GM23248 (cell line): ENCODE results near the gene BAIAP2. TPM values are rescaled to one million over a fixed set of nuclear protein-coding genes. Genes with fewer than 3 reads are reported as not detected.

Experiments used
- DNase-seq: peaks from one replicate; pipeline ENCODE4 v3.0.0-alpha.2; 2015
- H2AFZ ChIP-seq: fragments of 200-600 bp; sonication (generic); 2 replicates; pipeline ENCODE4 v1.6.1; 2016; ENCODE audit warnings: antibody characterized with exemption
- H3F3A ChIP-seq: fragments of 200-600 bp; sonication (generic); 2 replicates; pipeline ENCODE4 v1.6.1; 2016; ENCODE audit warnings: mild to moderate bottlenecking, antibody characterized with exemption, mixed run types; ENCODE audit not compliant: insufficient read depth
- H3K27ac ChIP-seq: fragments of 200-600 bp; sonication (generic); 2 replicates; pipeline ENCODE4 v1.5.1; 2016; ENCODE audit warnings: mild to moderate bottlenecking
- H3K27me3 ChIP-seq: fragments of 200-600 bp; sonication (generic); replicated peaks from 2 replicates; pipeline ENCODE4 v1.6.1; 2016; ENCODE audit warnings: mild to moderate bottlenecking; ENCODE audit not compliant: insufficient read depth
- H3K36me3 ChIP-seq: fragments of 200-600 bp; sonication (generic); 2 replicates; pipeline ENCODE4 v1.6.1; 2016; ENCODE audit warnings: low read depth, mild to moderate bottlenecking
- H3K4me1 ChIP-seq: fragments of 200-600 bp; sonication (generic); 2 replicates; pipeline ENCODE4 v1.6.1; 2016; ENCODE audit warnings: mild to moderate bottlenecking; ENCODE audit not compliant: insufficient read depth
- H3K4me2 ChIP-seq: fragments of 200-600 bp; sonication (generic); one replicate; pipeline ENCODE4 v1.6.1; 2016; ENCODE audit warnings: mild to moderate bottlenecking; ENCODE audit not compliant: unreplicated experiment
- H3K4me3 ChIP-seq: fragments of 200-600 bp; sonication (generic); 2 replicates; pipeline ENCODE4 v1.5.1; 2016; ENCODE audit warnings: mild to moderate bottlenecking
- H3K79me2 ChIP-seq: fragments of 200-600 bp; sonication (generic); 2 replicates; pipeline ENCODE4 v1.6.1; 2016; ENCODE audit warnings: mild to moderate bottlenecking; ENCODE audit not compliant: insufficient read depth
- H3K9ac ChIP-seq: fragments of 200-600 bp; sonication (generic); 2 replicates; pipeline ENCODE4 v1.6.1; 2016; ENCODE audit warnings: mild to moderate bottlenecking
- H3K9me2 ChIP-seq: fragments of 200-600 bp; sonication (generic); 2 replicates; pipeline ENCODE4 v1.6.1; 2016; ENCODE audit warnings: mixed run types, mild to moderate bottlenecking, moderate library complexity; ENCODE audit not compliant: insufficient read depth
- H3K9me3 ChIP-seq: fragments of 200-600 bp; sonication (generic); one replicate; pipeline ENCODE4 v1.6.1; 2017; ENCODE audit warnings: low read depth
- H4K20me1 ChIP-seq: fragments of 200-600 bp; sonication (generic); 2 replicates; pipeline ENCODE4 v1.6.0; 2016; ENCODE audit not compliant: insufficient read depth
- EZH2 ChIP-seq: fragments of 200-600 bp; sonication (generic); IDR thresholded peaks from 2 replicates; pipeline ENCODE4 v1.6.1; 2018; ENCODE audit warnings: antibody characterized with exemption, mild to moderate bottlenecking; ENCODE audit not compliant: insufficient read depth, poor library complexity, severe bottlenecking
- EZH2phosphoT487 ChIP-seq: fragments of 200-600 bp; sonication (generic); IDR thresholded peaks from 2 replicates; pipeline ENCODE4 v1.6.1; 2018; ENCODE audit warnings: antibody characterized with exemption, moderate library complexity, mild to moderate bottlenecking, low read depth; ENCODE audit not compliant: insufficient read depth
- WGBS, 2 experiments: methylation state at CpG; one replicate each; pipeline ENCODE4 v1.1.6; 2015 to 2017; ENCODE audit warnings: low lambda C conversion rate in 2 of 2, low coverage in 1 of 2; ENCODE audit errors: missing lambda C conversion rate in 2 of 2; 5-methylcytosine and 5-hydroxymethylcytosine counted together
- in situ Hi-C: fragments of 300-500 bp; cut with MboI; formaldehyde crosslinking; loops from 2 replicates; pipeline ENCODE4 v1.15.0; 2020
- polyA plus RNA-seq: library from polyadenylated mRNA; unstranded; fragments of >200 nt; fragmentation: Nextera tagmentation; extraction: Ambion mirVana; gene quantifications from 2 replicates; pipeline ENCODE4 v1.2.1, GENCODE V29; 2016
- total RNA-seq: library from RNA; depleted of rRNA; stranded (reverse); fragments of >200 nt; shearing (Covaris generic); gene quantifications from 2 replicates; pipeline ENCODE4 v1.2.3, GENCODE V29; 2014

Gene BAIAP2
- total and polyA plus RNA-seq, 2 experiments from 2014 or later, result 28.2 to 31.7 TPM

DNA sequence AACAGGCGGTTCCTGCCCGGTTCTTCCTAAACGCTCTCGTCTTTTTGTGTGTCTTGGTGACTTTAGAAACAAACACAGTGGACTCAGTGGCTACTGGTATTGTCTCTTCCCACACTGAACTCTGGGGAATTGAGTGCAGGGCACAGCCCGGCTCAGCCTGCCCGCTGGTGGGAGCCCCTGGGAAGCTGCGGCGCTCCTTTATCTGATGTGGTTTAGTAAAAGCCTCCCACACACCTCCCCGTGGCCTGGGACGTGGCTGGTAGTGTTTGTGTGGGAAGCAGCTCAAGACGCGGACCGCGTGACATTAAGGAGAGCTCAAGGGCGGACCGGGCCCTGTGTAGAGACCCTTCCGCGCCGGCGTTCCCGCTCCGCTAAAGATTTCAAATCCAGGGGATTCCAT, 75.0 kb downstream of the BAIAP2 start:
- Histone ChIP-seq H2AFZ (no peak overlapping the region), H3K4me2 (no peak overlapping the region), H3K9ac (no peak overlapping the region), H4K20me1 (no peaks in the 10 kb centered on the region), H3F3A (no peaks in the 10 kb centered on the region), H3K36me3 (no peaks in the 10 kb centered on the region), H3K27ac (no peak overlapping the region), H3K9me2 (no peaks in the 10 kb centered on the region), H3K27me3 (no peaks in the 10 kb centered on the region), H3K4me1 (no peaks in the 10 kb centered on the region), H3K79me2 (no peaks in the 10 kb centered on the region), H3K4me3 (no peak overlapping the region), H3K9me3 (no peaks in the 10 kb centered on the region)
- DNase-seq, result no peak
- no peak for TF ChIP-seq EZH2phosphoT487
- no peak for TF ChIP-seq EZH2
- 92 to 95% methylated on average over 22 of the region's 22 CpGs for whole genome bisulfite sequencing, 2 experiments
- in situ Hi-C loops, result no loop called here

- H3K36me3 ChIP-seq, result no peaks in the 10 kb centered on the region
- in situ Hi-C loops, result no loop called here
Observed at GRCh38 chr17:81110488-81111040, 75.6 kb downstream of the BAIAP2 start.

DNA sequence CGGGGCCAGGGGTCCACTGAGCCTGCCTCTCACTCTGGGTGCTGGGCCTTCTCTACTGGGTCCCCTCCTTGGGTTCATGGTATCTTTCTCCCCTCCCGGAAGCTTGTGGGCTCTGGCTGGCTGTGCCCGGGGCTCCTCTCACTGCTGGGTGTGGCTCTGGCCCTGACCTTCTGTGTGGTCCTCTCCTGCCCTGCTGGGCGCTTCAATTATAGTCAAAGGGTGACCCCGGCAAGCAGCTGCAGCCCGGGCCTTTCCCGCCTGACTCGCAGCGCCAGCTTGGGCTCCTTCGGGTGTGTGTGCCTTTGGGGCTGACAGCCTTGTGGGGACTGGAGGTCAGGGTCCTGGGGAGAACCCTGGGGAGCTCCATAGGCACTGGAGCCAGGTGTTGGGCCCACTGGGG, 76.1 kb downstream of the BAIAP2 start:
- no peak overlapping the region for H2AFZ ChIP-seq
- H3K4me2 ChIP-seq, result no peak overlapping the region
- H3K9me2 ChIP-seq, result no peaks in the 10 kb centered on the region
- in situ Hi-C loops, result no loop called here
- H3K4me1 ChIP-seq, result no peaks in the 10 kb centered on the region
- H3F3A ChIP-seq, result no peaks in the 10 kb centered on the region
- H3K27me3 ChIP-seq, result no peaks in the 10 kb centered on the region
- H3K27ac ChIP-seq, result no peak overlapping the region
- H3K79me2 ChIP-seq, result no peaks in the 10 kb centered on the region
- 79 to 81% methylated on average over 10 of the region's 10 CpGs for WGBS, 2 experiments
- TF ChIP-seq EZH2phosphoT487 (no peak), EZH2 (no peak)
- DNase-seq, result no peak
- no peak overlapping the region for H3K9ac ChIP-seq
- H3K36me3 ChIP-seq, result no peaks in the 10 kb centered on the region
- H3K9me3 ChIP-seq, result no peaks in the 10 kb centered on the region
- H4K20me1 ChIP-seq, result no peaks in the 10 kb centered on the region
- H3K4me3 ChIP-seq, result no peak overlapping the region

More at GRCh38 chr17:81110488-81111040, 75.6 kb downstream of the BAIAP2 start:
- Histone ChIP-seq H4K20me1 (no peaks in the 10 kb centered on the region), H3K79me2 (no peaks in the 10 kb centered on the region), H3K9me2 (no peaks in the 10 kb centered on the region), H3K27ac (no peak overlapping the region), H3K4me3 (no peak overlapping the region), H3K9ac (no peak overlapping the region), H3F3A (no peaks in the 10 kb centered on the region), H3K4me2 (no peak overlapping the region), H3K27me3 (no peaks in the 10 kb centered on the region), H2AFZ (no peak overlapping the region), H3K9me3 (no peaks in the 10 kb centered on the region), H3K4me1 (no peaks in the 10 kb centered on the region)
- no peak for TF ChIP-seq EZH2phosphoT487
- no peak for TF ChIP-seq EZH2
- no peak for DNase-seq
- WGBS, 2 experiments, result 89 to 91% methylated on average over 26 to 30 of the region's 30 CpGs

DNA sequence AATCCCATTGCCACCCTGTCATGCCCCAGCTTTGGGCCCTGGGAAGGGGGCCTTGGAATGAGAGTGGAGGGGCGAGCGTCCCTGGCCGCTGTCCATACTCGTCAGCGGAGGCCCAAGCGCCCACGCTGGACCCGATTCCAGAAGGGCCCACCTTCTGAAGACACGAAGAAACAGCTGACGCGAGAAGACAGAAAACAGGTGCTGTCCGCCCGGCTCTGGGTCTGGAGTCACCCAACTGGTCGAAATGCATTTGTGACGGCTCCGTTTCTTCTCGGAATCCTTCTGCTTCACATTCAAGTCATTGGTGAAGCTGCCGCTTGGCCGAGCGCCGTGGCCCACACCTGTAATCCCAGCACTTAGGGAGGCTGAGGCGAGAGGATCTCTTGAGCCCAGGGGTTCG, 77.5 kb downstream of the BAIAP2 start:
- TF ChIP-seq EZH2phosphoT487 (no peak), EZH2 (no peak)
- WGBS, 2 experiments, result 91 to 92% methylated on average over 23 of the region's 23 CpGs
- no peaks in the 10 kb centered on the region for H3K79me2 ChIP-seq
- H3K4me1 ChIP-seq, result no peaks in the 10 kb centered on the region
- no peaks in the 10 kb centered on the region for H3K9me3 ChIP-seq
- H3K36me3 ChIP-seq, result no peaks in the 10 kb centered on the region
- no peaks in the 10 kb centered on the region for H3K9me2 ChIP-seq
- no peak for DNase-seq
- no peak overlapping the region for H2AFZ ChIP-seq
- H3K4me2 ChIP-seq, result no peak overlapping the region
- no peak overlapping the region for H3K4me3 ChIP-seq
- H3K27me3 ChIP-seq, result no peaks in the 10 kb centered on the region
- no peak overlapping the region for H3K9ac ChIP-seq
- H3F3A ChIP-seq, result no peaks in the 10 kb centered on the region
- H4K20me1 ChIP-seq, result no peaks in the 10 kb centered on the region
- in situ Hi-C loops, result no loop called here
- no peak overlapping the region for H3K27ac ChIP-seq
